Stimulated activated CD8-positive, alpha-beta memory T cell treated with anti-CD3 and anti-CD28 coated beads, Interleukin-4, amount 100 ng/mL, for 1 hour (primary cell): ENCODE results near the gene PRMT3.
"Not testable (repeated sequence)": the region's sequence is repeated elsewhere in the genome, so short reads cannot be mapped to it uniquely, and the experiment has no call there.

Experiments
- DNase-seq, 2 donors: peaks; one replicate each; pipeline ENCODE4 v3.0.0-alpha.2; 2020; ENCODE audit warnings: low read depth in 2 of 2, low spot score in 1 of 2

The PRMT3 gene

DNA sequence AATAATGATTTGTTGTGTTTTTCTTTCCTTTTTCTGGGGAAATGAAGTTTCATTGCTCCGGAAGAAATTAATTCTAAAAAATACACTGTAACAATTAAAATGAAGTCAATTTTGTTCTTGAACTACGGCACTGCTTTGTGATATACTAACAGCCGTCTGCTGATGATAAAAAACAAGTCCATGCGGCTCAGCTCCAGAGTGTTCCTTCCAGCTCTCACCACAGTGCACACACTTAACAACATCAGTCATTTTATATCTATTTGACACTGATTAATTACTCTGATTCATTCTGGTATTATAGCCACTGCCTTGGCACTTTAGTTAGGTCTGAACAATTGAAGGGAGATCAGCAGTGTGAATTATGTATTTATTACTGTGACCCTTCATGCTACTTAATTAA lies 114.5 kb downstream of the PRMT3 start:
- no peak for DNase-seq

DNA sequence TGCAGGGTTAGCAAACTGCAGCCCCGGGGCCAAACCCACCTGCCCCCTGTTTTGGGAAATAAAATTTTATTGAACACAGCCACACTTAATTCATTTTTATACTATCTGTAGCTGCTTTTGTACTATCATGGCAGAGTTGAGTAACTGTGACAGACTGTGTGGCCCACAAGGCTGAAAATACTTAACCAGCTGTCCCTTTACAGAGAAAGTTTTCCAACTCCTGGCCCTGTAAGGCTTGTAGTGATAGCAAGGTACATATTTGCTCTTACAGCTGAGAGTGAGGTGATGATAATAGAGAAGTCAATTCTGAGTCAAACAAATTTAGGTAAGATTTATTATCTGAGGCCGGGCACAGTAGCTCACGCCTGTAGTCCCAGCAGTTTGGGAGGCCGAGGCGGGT lies 124.5 kb downstream of the PRMT3 start:
- DNase-seq = no peak

DNA sequence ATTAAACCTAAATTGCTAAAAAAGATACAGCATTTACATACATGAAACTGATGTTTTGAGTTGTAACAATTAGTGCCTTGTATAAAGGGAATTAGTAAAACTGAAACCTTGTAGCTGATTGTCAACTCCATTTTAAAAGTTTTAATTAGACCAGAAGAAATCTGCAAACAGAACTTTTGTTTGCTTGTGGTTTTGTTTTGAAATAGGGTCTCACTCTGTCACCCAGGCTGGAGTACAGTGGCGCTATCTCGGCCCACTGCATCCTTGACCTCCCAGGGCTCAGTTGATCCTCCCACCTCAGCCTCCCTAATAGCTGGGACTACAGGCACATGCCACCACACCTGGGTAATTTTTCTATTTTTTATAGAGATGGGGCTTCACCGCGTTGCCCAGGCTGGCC lies 125.4 kb downstream of the PRMT3 start:
- no peak for DNase-seq

DNA sequence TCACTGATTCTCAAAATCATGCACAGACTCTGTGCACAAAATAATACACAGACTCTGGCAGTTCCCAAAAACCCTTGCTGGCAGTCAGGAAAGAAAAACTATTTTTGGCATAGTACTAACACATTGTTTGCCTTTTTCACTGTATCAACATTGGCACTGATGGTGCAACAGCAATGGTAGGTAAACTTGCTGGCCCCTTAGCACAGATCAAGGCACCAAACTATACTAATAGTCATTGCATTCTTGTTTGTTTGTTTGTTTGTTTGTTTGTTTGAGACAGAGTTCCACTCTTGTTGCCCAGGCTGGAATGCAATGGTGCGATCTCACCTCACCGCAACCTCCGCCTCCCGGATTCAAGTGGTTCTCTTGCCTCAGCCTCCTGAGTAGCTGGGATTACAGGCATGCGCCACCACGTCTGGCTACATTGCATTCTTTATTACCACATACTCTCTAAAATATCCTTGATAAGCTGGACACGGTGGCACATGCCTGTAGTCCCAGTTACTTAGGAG lies 130.9 kb downstream of the PRMT3 start:
- no peak for DNase-seq

DNA sequence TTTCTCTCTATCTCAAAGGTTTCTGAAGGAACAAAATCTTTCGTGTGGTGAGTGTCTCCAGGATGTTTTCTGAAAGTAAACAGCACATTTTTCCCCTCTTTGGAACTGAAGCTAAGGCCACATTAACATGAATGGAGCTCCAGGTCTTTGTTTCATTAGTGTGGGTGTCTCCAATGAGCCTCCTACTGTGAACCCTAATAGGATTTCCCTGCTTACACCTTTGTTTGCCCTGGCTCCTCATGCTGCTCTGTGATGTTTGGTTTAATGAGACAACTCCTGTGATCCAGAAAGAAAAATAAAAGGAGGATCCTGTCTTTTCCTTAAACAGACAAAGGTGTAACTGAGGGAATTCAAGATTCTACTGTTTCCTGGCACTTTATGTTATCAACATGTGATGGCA lies 135.0 kb downstream of the PRMT3 start:
- DNase-seq = no peak

DNA sequence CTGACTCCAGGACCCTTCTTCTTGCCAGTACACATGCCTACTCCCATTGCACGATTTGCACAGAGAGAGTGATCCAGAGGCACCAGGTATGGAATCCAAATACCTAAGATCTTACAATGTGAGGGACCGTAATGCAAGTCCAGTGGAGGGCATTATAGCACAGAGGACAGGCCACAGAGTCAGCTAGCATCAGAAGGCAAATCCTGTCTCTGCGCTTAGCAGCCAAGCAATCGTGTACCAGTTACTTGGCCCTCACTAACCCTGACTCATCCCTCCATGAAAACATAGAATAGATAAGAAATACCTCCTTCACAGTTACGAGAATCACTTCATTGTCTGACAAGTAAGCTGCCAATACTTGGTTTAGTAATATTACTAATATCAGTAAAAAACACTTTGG lies 142.2 kb downstream of the PRMT3 start:
- no peak for DNase-seq

DNA sequence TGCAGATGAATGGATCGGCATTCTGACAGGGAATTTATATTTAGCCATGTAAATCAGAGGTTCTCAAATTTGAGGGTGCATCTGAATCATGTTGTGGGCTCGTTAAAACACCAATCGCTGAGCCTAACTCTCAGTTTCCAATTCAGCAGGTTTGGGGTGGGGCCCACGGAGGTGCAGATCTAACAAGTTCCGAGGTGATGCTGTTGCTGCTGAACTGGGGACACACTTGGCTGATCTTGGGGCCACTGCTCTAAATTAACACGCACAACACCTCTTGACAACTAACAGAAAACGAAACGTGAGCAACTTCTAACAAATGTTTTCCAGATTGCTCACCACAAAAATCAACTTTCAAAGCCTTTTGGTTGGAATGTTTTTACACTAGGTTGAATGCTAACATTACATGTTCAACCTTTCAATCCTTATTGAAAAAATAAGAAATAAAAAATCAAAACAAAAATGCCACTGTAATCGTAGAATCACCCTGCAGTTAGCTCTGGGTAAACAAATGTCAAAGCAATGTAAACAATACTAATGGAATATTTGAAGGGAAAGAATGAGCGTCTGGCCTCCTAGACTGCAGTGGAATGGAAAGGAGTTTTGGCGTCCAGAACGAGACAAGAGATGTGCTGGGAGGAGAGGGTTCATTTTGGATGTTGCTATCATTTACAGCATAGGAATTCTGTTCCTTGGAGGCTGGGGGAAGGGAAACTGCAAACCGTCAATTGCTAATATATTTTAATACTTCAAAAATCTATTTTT lies 143.6 kb downstream of the PRMT3 start:
- DNase-seq = no peak

DNA sequence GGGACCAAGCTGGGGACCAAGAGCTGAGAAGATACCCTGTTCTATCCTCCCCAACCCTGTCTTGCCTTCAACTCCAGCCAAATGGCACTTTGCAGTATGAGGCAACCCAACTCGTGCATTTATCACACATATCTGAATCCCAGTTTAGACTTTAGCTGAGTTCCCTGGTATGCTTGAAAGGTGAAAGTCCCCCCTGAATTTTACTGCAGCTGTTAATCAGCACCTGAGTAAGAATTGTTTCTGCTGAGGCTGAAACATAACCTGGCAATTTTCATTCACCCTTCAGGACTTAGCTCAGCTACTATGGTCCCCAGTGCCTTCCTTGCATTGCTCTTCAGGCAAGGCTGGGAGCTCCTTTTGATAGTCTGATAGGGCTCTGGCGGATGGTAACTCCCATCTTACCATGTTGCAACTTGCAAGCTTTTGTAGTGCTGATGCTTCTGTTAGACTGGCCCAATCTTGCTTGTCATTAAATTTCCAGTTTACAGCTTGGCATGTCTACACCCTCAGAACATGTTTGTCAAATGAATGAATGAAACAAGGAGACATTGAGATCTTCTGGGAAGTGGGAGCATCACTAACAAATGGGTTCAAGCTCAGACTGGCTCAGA lies 147.9 kb downstream of the PRMT3 start:
- DNase-seq = no peak

DNA sequence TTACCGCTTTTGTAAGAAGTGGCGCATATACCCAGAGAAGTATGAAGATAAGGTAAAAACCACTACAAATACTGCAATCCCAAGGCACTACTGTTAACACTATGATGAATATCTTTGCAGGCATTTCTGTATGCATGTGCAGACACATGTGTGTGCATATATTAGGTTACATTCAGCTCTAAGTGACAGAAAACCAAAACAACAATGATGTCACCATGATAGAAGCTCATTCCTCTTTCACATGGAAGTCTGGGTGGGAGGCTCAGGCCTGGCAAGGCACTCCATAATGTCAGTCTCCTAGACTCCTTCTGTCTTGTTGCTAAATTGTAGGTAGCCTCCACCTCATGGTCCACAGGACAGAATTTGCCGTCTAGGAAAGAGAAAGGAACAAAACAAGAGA lies 148.8 kb downstream of the PRMT3 start:
- DNase-seq = no peak

DNA sequence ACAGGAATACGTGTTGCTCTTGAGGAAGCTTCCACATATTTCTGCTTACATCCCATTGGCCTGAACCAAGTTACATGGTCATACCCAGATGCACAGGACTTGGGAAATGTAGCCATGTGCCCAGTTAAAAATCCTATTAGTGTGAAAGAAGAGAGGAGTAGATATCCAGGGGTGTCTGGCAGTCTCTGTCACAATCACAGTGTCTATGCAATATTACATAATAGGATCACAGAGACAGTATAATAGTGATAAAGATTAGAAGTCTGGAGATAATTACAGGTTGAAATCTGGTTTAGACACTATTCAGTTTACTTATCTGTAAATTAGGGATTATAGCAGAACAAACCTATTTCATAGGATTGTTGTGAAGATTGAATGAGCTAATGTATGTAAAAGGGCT lies 149.3 kb downstream of the PRMT3 start:
- DNase-seq = no peak

DNA sequence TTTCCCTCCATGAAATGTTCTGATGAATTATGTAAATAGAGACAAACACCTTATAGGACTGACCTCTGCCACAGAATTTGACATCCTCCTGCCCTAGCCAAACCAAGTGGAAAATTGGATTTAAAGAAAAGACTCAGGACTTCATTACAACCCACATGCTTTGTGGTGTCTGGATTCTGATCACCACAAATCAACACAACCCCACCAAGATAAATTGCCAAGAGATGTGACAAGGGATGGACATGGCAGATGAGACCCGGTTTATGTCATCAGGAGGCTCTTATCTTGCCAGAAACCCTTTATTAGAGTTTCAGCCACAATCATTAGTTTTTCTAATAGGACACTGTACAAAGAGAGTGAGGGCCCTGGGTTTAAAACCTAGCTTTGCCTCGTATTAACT lies 154.0 kb downstream of the PRMT3 start:
- DNase-seq = no peak

DNA sequence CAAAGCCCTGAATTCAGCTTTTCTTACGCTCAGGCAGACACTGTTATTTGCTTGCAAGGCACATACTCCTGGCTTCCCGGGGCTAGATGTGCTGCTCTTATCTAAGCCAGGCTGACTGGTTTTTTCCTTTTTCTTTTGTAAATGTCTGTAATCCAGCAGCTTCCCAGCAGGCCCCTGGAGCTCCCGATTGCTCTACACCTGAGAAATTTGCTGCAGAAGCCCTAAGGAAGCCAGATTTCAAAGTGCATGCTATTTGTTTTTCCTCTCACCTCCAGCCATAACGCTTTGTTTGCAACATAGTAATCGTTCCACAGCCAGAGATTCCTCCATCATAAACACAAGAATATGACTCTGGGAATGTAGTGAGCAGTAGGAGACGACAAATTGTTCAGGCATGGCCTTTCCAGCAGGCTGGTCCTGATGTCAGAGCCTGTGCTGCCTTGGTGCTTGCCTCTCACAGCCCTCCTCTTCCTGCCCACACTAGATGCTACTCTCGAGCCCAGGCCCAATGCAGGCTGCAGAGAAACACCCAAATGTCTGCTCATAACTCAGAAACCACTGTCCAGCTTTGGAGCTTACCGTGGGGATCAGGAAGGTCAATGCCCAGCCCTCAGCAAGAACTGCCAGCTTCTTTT lies 157.2 kb downstream of the PRMT3 start:
- DNase-seq = no peak

DNA sequence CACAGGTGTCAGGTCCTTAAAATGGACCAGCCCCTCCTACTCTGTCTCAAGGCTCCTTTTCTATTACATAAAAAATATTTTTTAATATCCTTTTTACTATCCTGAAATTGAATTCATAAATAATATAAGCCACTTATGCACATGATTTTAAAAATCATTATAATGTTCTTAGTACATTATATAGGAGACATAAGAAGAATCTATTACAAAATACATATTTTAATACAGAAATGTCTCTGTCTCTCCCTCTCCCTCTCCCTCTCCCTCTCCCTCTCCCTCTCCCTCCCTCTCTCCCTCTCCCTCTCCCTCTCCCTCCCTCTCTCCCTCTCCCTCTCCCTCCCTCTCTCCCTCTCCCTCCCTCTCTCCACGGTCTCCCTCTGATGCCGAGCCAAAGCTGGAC lies 159.9 kb downstream of the PRMT3 start:
- no peak for DNase-seq

DNA sequence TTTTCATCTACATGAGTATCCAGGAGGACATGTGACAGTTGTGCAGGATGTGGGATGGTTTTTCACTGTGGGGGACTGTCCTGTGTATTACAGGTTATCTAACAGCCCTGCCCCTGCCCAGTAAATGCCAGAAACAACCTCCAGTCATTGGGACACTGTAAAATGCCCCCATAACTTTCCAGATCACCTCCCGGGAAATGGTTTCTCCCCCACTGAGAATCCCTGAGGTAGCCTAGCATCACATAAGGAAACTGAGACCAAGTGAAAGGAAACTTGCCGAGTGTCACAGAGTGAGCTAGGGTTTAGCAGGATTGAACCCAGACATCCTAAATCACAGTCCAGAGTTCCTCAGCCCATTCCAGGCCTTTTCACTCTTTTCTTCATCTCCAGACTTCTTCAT lies 163.6 kb downstream of the PRMT3 start:
- DNase-seq = no peak

DNA sequence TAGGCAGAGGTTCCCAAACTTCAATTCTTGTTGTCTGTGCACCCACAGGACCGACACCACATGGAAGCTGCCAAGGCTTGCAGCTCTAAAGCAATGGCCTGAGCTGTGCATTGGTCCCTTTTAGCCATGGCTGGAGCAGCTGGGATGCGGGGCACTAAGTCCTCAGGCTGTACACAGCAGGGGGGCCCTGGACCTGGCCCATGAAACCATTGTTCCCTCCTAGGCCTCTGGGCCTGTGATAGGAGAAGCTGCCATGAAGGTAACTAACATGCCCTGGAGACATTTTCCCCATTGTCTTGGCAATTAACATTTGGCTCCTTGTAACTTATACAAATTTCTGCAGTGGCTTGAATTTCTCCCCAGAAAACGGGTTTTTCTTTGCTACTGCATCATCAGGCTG lies 168.3 kb downstream of the PRMT3 start:
- no peak for DNase-seq

DNA sequence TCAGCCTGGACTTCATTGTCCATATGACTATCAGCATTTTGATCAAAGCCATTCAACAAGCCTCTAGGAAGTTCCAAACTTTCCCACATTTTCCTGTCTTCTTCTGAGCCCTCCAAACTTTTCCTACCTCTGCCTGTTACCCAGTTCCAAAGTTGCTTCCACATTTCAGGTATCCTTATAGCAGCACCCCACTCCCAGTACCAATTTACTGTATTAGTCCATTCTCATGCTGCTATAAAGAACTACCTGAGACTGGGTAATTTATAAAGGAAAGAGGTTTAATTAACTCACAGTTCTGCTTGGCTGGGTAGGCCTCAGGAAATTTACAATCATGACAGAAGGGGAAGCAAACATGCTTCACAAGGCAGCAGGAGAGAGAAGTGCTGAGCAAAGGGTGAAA lies 168.9 kb downstream of the PRMT3 start:
- not testable (repeated sequence) for DNase-seq

DNA sequence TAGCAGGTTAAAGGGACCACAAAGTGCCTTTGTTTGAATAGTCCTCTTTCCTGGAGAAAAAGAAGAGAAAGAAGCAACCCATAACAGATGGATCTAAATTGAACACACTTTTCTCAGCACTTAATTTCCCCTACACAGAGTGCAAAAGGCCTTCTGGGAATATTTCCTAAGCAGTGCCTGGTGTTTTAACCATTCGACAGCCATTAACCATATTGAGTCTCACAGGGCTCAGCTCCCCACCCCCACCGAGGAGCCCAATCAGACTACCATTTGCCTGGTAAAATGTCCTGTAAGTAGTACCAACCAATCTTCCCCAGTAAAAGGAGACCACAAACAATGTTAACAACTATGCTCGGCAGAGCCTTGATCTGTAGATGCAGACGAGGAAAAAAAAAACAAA lies 171.2 kb downstream of the PRMT3 start:
- DNase-seq = no peak
